ENCODE results near the gene SLC17A7. TPM values are rescaled to one million over a fixed set of nuclear protein-coding genes. Genes with fewer than 3 reads are reported as not detected.

The SLC17A7 gene
- total and polyA plus RNA-seq, 2 of the 13 experiments (the other 11 are each of a cell fraction or from before 2014, with no cell fraction given), result 0.32 TPM; not detected in 1

DNA sequence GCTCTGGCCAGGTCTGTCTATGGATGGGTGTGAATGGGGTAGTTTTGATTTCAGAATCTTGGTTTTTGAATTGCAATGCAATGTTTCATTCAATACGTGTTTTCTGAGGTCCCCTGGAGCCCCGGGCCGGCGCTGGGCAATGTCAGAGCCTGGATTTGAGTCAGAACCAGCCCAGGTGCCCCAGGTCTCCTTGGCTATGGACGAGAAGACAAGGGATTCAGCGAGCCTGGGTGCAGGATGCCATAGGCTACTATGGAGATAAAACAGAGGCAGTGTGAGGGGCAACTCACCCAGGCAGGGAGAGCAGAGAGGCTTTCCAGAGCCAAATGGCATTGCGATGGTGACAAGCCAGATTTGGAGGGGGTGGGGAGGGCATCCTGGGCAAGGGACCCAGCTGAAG lies 44.9 kb upstream of the SLC17A7 start:
- TF ChIP-seq POLR2AphosphoS2 (IDR thresholded peaks at IDR 0.05; ENCODE audit: low read depth, low read length) (no peak), SP140L (CRISPR knock-in tag; IDR thresholded peaks at IDR 0.05; ENCODE audit: borderline replicate concordance) (no peak), ZSCAN9 (CRISPR knock-in tag; IDR thresholded peaks at IDR 0.05; ENCODE audit: borderline replicate concordance) (no peak)
- in situ Hi-C loops (cut with HindIII; ENCODE audit: extremely low pct_ligation_motif_present, low pct_unique_long_range_greater_than_20kb), result no loop called here
- peaks cover 0 to 3% of the 10 kb centered on the region in 2 experiments; a peak in 1 of 5 replicates for H3K27me3 ChIP-seq (ENCODE audit: control insufficient read depth in 1 of 2, insufficient read depth in 2 of 2, low read length in 2 of 2)
- H3K36me3 ChIP-seq (replicated peaks in 1 of 2; ENCODE audit: control insufficient read depth in 1 of 2, insufficient read depth in 2 of 2, low read length in 2 of 2), result peaks cover 16 to 23% of the 10 kb centered on the region in 2 experiments
- DNase-seq (ENCODE audit: low spot score) (no peak), ATAC-seq (no peak), FAIRE-seq (no peak)
- H3K4me2 ChIP-seq (ENCODE audit: low read depth, low read length), result peak overlapping the region; percentile 80; the same call in 1 of the 2 replicates
- peak overlapping the region; percentile 70 for H3K27ac ChIP-seq (ENCODE audit: extremely low read length, insufficient read depth, low read length)
- H3K4me3 ChIP-seq (replicated peaks in 1 of 3; ENCODE audit: insufficient read depth in 1 of 3, low read depth in 2 of 3, low read length in 3 of 3), result no peak overlapping the region
- intact Hi-C loops (cut with micrococcal nuclease; ENCODE audit: unreplicated experiment), result no loop called here
- peaks cover 30% of the 10 kb centered on the region for H3K4me1 ChIP-seq (ENCODE audit: insufficient read depth, low read length)
- H2AFZ ChIP-seq (ENCODE audit: low read length), result no peak overlapping the region
- ChIA-PET POLR2A (interaction anchor here (1.7 kb wide), 1 partner anchor 33 kb away, joined by 4 read pairs; the partner anchor contains the start of gene ALDH16A1), CTCF (ENCODE audit: low intra/inter-chr PET ratio, low total read pairs) (no interaction called here)
- no TSS peak for BruUV-seq (replicated peaks)
- WGBS (ENCODE audit: low lambda C conversion rate), result 99% methylated on average over 7 of the region's 7 CpGs
- H3K9ac ChIP-seq (ENCODE audit: insufficient read depth, low read depth, low read length), result peak overlapping the region; percentile 82; the same call in 1 of the 2 replicates
- H3K79me2 ChIP-seq (ENCODE audit: insufficient read depth, low read length), result peaks cover 37% of the 10 kb centered on the region
- H4K20me1 ChIP-seq (ENCODE audit: insufficient read depth, low read length), result peaks cover 34% of the 10 kb centered on the region
- H3K9me3 ChIP-seq (ENCODE audit: low read length), result no peaks in the 10 kb centered on the region

- TF ChIP-seq CTCF (CRISPR knock-in tag; IDR thresholded peaks at IDR 0.05) (peak; percentile 24; the same call in 1 of the 2 replicates), TBL1XR1 (IDR thresholded peaks at IDR 0.05; ENCODE audit: borderline replicate concordance, low read length, partially characterized antibody) (no peak)
- ATAC-seq, result peak; percentile 16; the same call in 1 of the 3 replicates
- no peak for DNase-seq (ENCODE audit: low spot score)
- intact Hi-C loops (cut with micrococcal nuclease; ENCODE audit: unreplicated experiment), result no loop called here
- in situ Hi-C loops (cut with HindIII; ENCODE audit: extremely low pct_ligation_motif_present, low pct_unique_long_range_greater_than_20kb), result no loop called here
- Histone ChIP-seq H3K4me3 (replicated peaks in 1 of 3; ENCODE audit: insufficient read depth in 1 of 3, low read depth in 2 of 3, low read length in 3 of 3) (no peak overlapping the region), H3K79me2 (ENCODE audit: insufficient read depth, low read length) (no peaks in the 10 kb centered on the region), H4K20me1 (ENCODE audit: insufficient read depth, low read length) (no peaks in the 10 kb centered on the region), H3K9me3 (ENCODE audit: low read length) (no peaks in the 10 kb centered on the region), H3K27ac (ENCODE audit: extremely low read length, insufficient read depth, low read length) (peak overlapping the region; percentile 38), H3K27me3 (ENCODE audit: control insufficient read depth in 1 of 2, insufficient read depth in 2 of 2, low read length in 2 of 2) (no peaks in the 10 kb centered on the region; a peak in 1 of 5 replicates), H3K9ac (ENCODE audit: insufficient read depth, low read depth, low read length) (peak overlapping the region; percentile 13; the same call in 1 of the 2 replicates), H3K4me1 (ENCODE audit: insufficient read depth, low read length) (peaks cover 29% of the 10 kb centered on the region), H2AFZ (ENCODE audit: low read length) (no peak overlapping the region), H3K36me3 (replicated peaks in 1 of 2; ENCODE audit: control insufficient read depth in 1 of 2, insufficient read depth in 2 of 2, low read length in 2 of 2) (no peaks in the 10 kb centered on the region), H3K4me2 (ENCODE audit: low read depth, low read length) (no peak overlapping the region)
- no peak for FAIRE-seq
- BruUV-seq (replicated peaks), result no TSS peak
- WGBS (ENCODE audit: low lambda C conversion rate), result 68% methylated on average over 7 of the region's 7 CpGs
- ChIA-PET POLR2A (interaction anchor here (1.6 to 1.8 kb wide), 2 partner anchors 15 to 28 kb away, joined by 5 to 6 read pairs; partner anchors contain the start of genes ALDH16A1 and RPS11), CTCF (ENCODE audit: low intra/inter-chr PET ratio, low total read pairs) (no interaction called here)
Measured at GRCh38 chr19:49481020-49481683, 39.8 kb upstream of the SLC17A7 start.
